Naive thymus-derived CD4-positive, alpha-beta T cell (primary cell): ENCODE measurements around the gene NMRAL1. TPM values are rescaled to one million over a fixed set of nuclear protein-coding genes. Genes with fewer than 3 reads are reported as not detected.

Experiments used
- ATAC-seq: fragments of 150-1000 bp; cut with Tn5 transposase; 2 replicates; pipeline ENCODE4 v1.10.0; 2021; ENCODE audit warnings: mild to moderate bottlenecking, moderate library complexity
- CTCF ChIA-PET: fragments of 350-600 bp; sonication (Branson Sonifier 250); formaldehyde crosslinking; loops from one replicate; lab custom pipeline; 2021; ENCODE audit warnings: antibody characterized with exemption; lab: Charles Lee
- POLR2A ChIA-PET: fragments of 350-600 bp; sonication (Branson Sonifier 250); formaldehyde crosslinking; loops from one replicate; lab custom pipeline; 2021; ENCODE audit warnings: antibody characterized with exemption, inconsistent platforms; lab: Charles Lee
- DNase-seq, 9 donors: peaks; one replicate each; pipeline versions ENCODE4 v3.0.0 to v3.0.0-alpha.2; 2020 to 2022; ENCODE audit warnings: mixed read lengths in 1 of 9
- H3K27ac ChIP-seq: one replicate; pipeline ENCODE4 v1.7.0; 2013; ENCODE audit warnings: mild to moderate bottlenecking, low read depth, low read length, moderate library complexity
- H3K27me3 ChIP-seq, 2 donors: one replicate each; pipeline ENCODE4 v1.7.0; 2013; ENCODE audit warnings: low read length in 2 of 2, mild to moderate bottlenecking in 2 of 2, moderate library complexity in 2 of 2; ENCODE audit not compliant: control insufficient read depth in 2 of 2, insufficient read depth in 2 of 2
- H3K36me3 ChIP-seq, 3 experiments: 1 replicate in 2 of 3; 2 replicates in 1 of 3; pipeline ENCODE4 v1.7.0; 2013; ENCODE audit warnings: low read length in 3 of 3, mild to moderate bottlenecking in 3 of 3, moderate library complexity in 1 of 3; ENCODE audit not compliant: insufficient read depth in 3 of 3, control insufficient read depth in 2 of 3
- H3K4me1 ChIP-seq, 2 donors: one replicate each; pipeline ENCODE4 v1.7.0; 2013; ENCODE audit warnings: low read length in 2 of 2, mild to moderate bottlenecking in 2 of 2, moderate library complexity in 1 of 2; ENCODE audit not compliant: control insufficient read depth in 2 of 2, insufficient read depth in 2 of 2
- H3K4me3 ChIP-seq: 2 replicates; pipeline ENCODE4 v1.7.0; 2013; ENCODE audit warnings: mild to moderate bottlenecking, low read length
- H3K9me3 ChIP-seq, 3 experiments: 1 replicate in 2 of 3; 2 replicates in 1 of 3; pipeline ENCODE4 v1.7.0; 2013; ENCODE audit warnings: low read length in 3 of 3; ENCODE audit not compliant: control insufficient read depth in 2 of 3
- H3K27ac Mint-ChIP-seq, 9 donors: one replicate each; pipeline ENCODE4 v1.8.0; 2020 to 2022; ENCODE audit warnings: mixed read lengths in 9 of 9, mild to moderate bottlenecking in 8 of 9, moderate library complexity in 5 of 9, inconsistent platforms in 2 of 9
- H3K27me3 Mint-ChIP-seq, 5 donors: one replicate each; pipeline ENCODE4 v1.8.0; 2021 to 2022; ENCODE audit warnings: mixed read lengths in 5 of 5, mild to moderate bottlenecking in 1 of 5
- H3K36me3 Mint-ChIP-seq, 5 donors: one replicate each; pipeline ENCODE4 v1.8.0; 2020 to 2022; ENCODE audit warnings: mixed read lengths in 5 of 5, mild to moderate bottlenecking in 3 of 5, inconsistent platforms in 1 of 5
- H3K4me1 Mint-ChIP-seq, 7 donors: one replicate each; pipeline ENCODE4 v1.8.0; 2020 to 2022; ENCODE audit warnings: mixed read lengths in 7 of 7, mild to moderate bottlenecking in 3 of 7, inconsistent platforms in 1 of 7
- H3K4me3 Mint-ChIP-seq, 10 donors: one replicate each; pipeline ENCODE4 v1.8.0; 2020 to 2022; ENCODE audit warnings: mild to moderate bottlenecking in 10 of 10, mixed read lengths in 10 of 10, moderate library complexity in 6 of 10, inconsistent platforms in 2 of 10
- H3K9me3 Mint-ChIP-seq, 11 donors: one replicate each; pipeline ENCODE4 v1.8.0; 2020 to 2022; ENCODE audit warnings: mixed read lengths in 11 of 11, mild to moderate bottlenecking in 4 of 11, inconsistent platforms in 1 of 11, moderate library complexity in 1 of 11
- intact Hi-C, 2 donors: fragments of 100-400 bp; cut with micrococcal nuclease; formaldehyde crosslinking; loops; one replicate each; pipeline ENCODE4 v1.15.1; 2023
- polyA plus RNA-seq, 2 donors: library from polyadenylated mRNA; unstranded; fragments of 300-500 nt; fragmentation: Illumina TruSeq; gene quantifications; one replicate each; pipeline ENCODE4 v1.2.3, GENCODE V29; 2021
- total RNA-seq, 6 experiments: library from RNA in 5 of 6; stranded (reverse) in 5 of 6; gene quantifications; 1 replicate in 5 of 6; 2 replicates in 1 of 6; pipeline ENCODE4 v1.2.3 and lab custom pipeline; 2021 to 2026

Gene NMRAL1
- total and polyA plus RNA-seq, 7 experiments from 2014 or later = 34.2 to 81.8 (median 58.8) TPM

GRCh38 chr16:4494746-4495490 lies 20.5 kb upstream of the NMRAL1 start:
- Mint-ChIP-seq H3K9me3 (no peaks in the 10 kb centered on the region), H3K4me3 (peak overlapping the region in 5 of 10 donors; percentile 16 to 58 (median 52)), H3K27ac (peak overlapping the region in 8 of 9 donors; percentile 72 to 94 (median 86)), H3K27me3 (no peaks in the 10 kb centered on the region), H3K36me3 (peaks cover 3 to 38% (median 14%) of the 10 kb centered on the region in 5 donors), H3K4me1 (peaks cover 32 to 95% (median 84%) of the 10 kb centered on the region in 7 donors)
- ChIA-PET POLR2A (interaction anchor here (8.5 to 8.9 kb wide), 2 partner anchors 9 to 18 kb away, joined by 64 to 169 read pairs; partner anchors contain the start of genes HMOX2 and NMRAL1), CTCF (interaction anchor here (1.0 kb wide), 1 partner anchor 10 kb away, joined by 3 read pairs; no protein-coding TSS in a partner anchor)
- no peaks in the 10 kb centered on the region for H3K27me3 ChIP-seq
- H3K4me3 ChIP-seq = no peak overlapping the region
- H3K9me3 ChIP-seq = no peaks in the 10 kb centered on the region
- intact Hi-C loops = loop anchor here in 1 of 2 donors (1.0 kb wide), 1 partner anchor 10 kb away; no protein-coding TSS in a partner anchor
- H3K4me1 ChIP-seq = peaks cover 35 to 77% of the 10 kb centered on the region in 2 donors
- ATAC-seq = no peak
- no peak for DNase-seq
- H3K36me3 ChIP-seq = peaks cover 0 to 17% (median 12%) of the 10 kb centered on the region in 3 experiments
- peak overlapping the region; percentile 14 for H3K27ac ChIP-seq

GRCh38 chr16:4491898-4492297 lies 17.5 kb upstream of the NMRAL1 start:
- H3K27ac Mint-ChIP-seq = peak overlapping the region in 8 of 9 donors; percentile 88 to 98 (median 95)
- peaks cover 0 to 30% (median 12%) of the 10 kb centered on the region in 5 donors for H3K36me3 Mint-ChIP-seq

GRCh38 chr16:4489030-4489429 lies 14.6 kb upstream of the NMRAL1 start:
- Mint-ChIP-seq H3K36me3 (peaks cover 4 to 34% (median 22%) of the 10 kb centered on the region in 5 donors), H3K4me1 (peaks cover 46 to 78% (median 62%) of the 10 kb centered on the region in 7 donors), H3K27me3 (no peaks in the 10 kb centered on the region), H3K9me3 (no peaks in the 10 kb centered on the region), H3K27ac (peak overlapping the region; percentile 92 to 98 (median 96)), H3K4me3 (peak overlapping the region; percentile 62 to 87 (median 81))
- ATAC-seq (no peak), DNase-seq (no peak)
- Histone ChIP-seq H3K4me3 (peak overlapping the region; percentile 32), H3K27ac (peak overlapping the region; percentile 69), H3K36me3 (peaks cover 0 to 28% (median 7%) of the 10 kb centered on the region in 3 experiments), H3K9me3 (no peaks in the 10 kb centered on the region), H3K4me1 (peaks cover 55 to 74% of the 10 kb centered on the region in 2 donors), H3K27me3 (no peaks in the 10 kb centered on the region)
- ChIA-PET CTCF (interaction anchor here (1.7 to 4.5 kb wide), 3 partner anchors 11 to 17 kb away, joined by 6 to 29 read pairs (median 10); no protein-coding TSS in a partner anchor), POLR2A (interaction anchor here (8.5 to 8.9 kb wide), 2 partner anchors 12 to 15 kb away, joined by 64 to 169 read pairs; partner anchors contain the start of genes HMOX2 and NMRAL1)
- intact Hi-C loops = loop anchor here in 1 of 2 donors (2.0 kb wide), 1 partner anchor 64 kb away; the partner anchor contains the start of gene DNAJA3

More at GRCh38 chr16:4491898-4492297, 17.5 kb upstream of the NMRAL1 start:
- H3K4me3 ChIP-seq = no peak overlapping the region
- POLR2A ChIA-PET = interaction anchor here (0.9 to 8.9 kb wide), 4 partner anchors 12 to 69 kb away, joined by 3 to 169 read pairs (median 35); partner anchors contain the start of genes CDIP1, HMOX2 and NMRAL1
- Mint-ChIP-seq H3K27me3 (no peaks in the 10 kb centered on the region), H3K9me3 (no peaks in the 10 kb centered on the region), H3K4me1 (peaks cover 45 to 87% (median 72%) of the 10 kb centered on the region in 7 donors), H3K4me3 (peak overlapping the region in 2 of 10 donors; percentile 39 to 53)
- intact Hi-C loops = no loop called here
- CTCF ChIA-PET = interaction anchor here (1.0 to 4.5 kb wide), 2 partner anchors 9 to 14 kb away, joined by 3 to 29 read pairs; no protein-coding TSS in a partner anchor
- H3K27ac ChIP-seq = peak overlapping the region; percentile 69
- no peaks in the 10 kb centered on the region for H3K9me3 ChIP-seq
- no peak for ATAC-seq
- H3K27me3 ChIP-seq = no peaks in the 10 kb centered on the region
- DNase-seq = no peak
- H3K4me1 ChIP-seq = peaks cover 59 to 81% of the 10 kb centered on the region in 2 donors
- peaks cover 0 to 13% (median 12%) of the 10 kb centered on the region in 3 experiments for H3K36me3 ChIP-seq

- intact Hi-C loops = loop anchor here (1.0 to 2.0 kb wide), 3 partner anchors 12 to 64 kb away; partner anchors contain the start of genes HMOX2 (in 2 of the 2) and DNAJA3 (in 1 of the 2)
- Mint-ChIP-seq H3K4me3 (peak overlapping the region; percentile 62 to 87 (median 81)), H3K9me3 (no peaks in the 10 kb centered on the region), H3K27ac (peak overlapping the region; percentile 92 to 98 (median 96)), H3K27me3 (no peaks in the 10 kb centered on the region), H3K36me3 (peaks cover 4 to 33% (median 21%) of the 10 kb centered on the region in 5 donors), H3K4me1 (peaks cover 46 to 73% (median 58%) of the 10 kb centered on the region in 7 donors)
- POLR2A ChIA-PET = interaction anchor here (2.6 to 8.9 kb wide), 5 partner anchors 12 to 18 kb away, joined by 27 to 169 read pairs (median 64); partner anchors contain the start of genes HMOX2 and NMRAL1
- peak; percentile 86 for ATAC-seq
- peak in 7 of 9 donors; percentile 57 to 88 (median 82) for DNase-seq
- no peaks in the 10 kb centered on the region for H3K9me3 ChIP-seq
- peaks cover 0 to 29% (median 7%) of the 10 kb centered on the region in 3 experiments for H3K36me3 ChIP-seq
- CTCF ChIA-PET = interaction anchor here (1.0 to 4.5 kb wide), 4 partner anchors 10 to 17 kb away, joined by 7 to 29 read pairs (median 10); no protein-coding TSS in a partner anchor
- no peaks in the 10 kb centered on the region for H3K27me3 ChIP-seq
- H3K27ac ChIP-seq = peak overlapping the region; percentile 69
- H3K4me3 ChIP-seq = peak overlapping the region; percentile 32
- peaks cover 55 to 73% of the 10 kb centered on the region in 2 donors for H3K4me1 ChIP-seq
These were observed 14.1 kb upstream of the NMRAL1 start for GRCh38 chr16:4488499-4488967.

- no peaks in the 10 kb centered on the region for H3K9me3 Mint-ChIP-seq
- ChIA-PET CTCF (interaction anchor here (0.7 to 4.5 kb wide), 4 partner anchors 10 to 18 kb away, joined by 5 to 29 read pairs (median 8); no protein-coding TSS in a partner anchor), POLR2A (interaction anchor here (0.6 to 4.6 kb wide), 7 partner anchors 8 to 41 kb away, joined by 3 to 64 read pairs (median 6); partner anchors contain the start of genes HMOX2 and NMRAL1)
- peaks cover 4 to 30% (median 21%) of the 10 kb centered on the region in 5 donors for H3K36me3 Mint-ChIP-seq
- intact Hi-C loops = loop anchor here (1.0 to 2.0 kb wide), 3 partner anchors 12 to 63 kb away; partner anchors contain the start of genes HMOX2 (in 2 of the 2) and DNAJA3 (in 1 of the 2)
- Histone ChIP-seq H3K36me3 (peaks cover 0 to 31% (median 2%) of the 10 kb centered on the region in 3 experiments), H3K27ac (peak overlapping the region; percentile 69), H3K4me1 (peaks cover 55 to 68% of the 10 kb centered on the region in 2 donors), H3K9me3 (no peaks in the 10 kb centered on the region), H3K4me3 (peak overlapping the region; percentile 32), H3K27me3 (no peaks in the 10 kb centered on the region)
- DNase-seq (peak in 5 of 9 donors; percentile 26 to 59 (median 40)), ATAC-seq (peak; percentile 58)
- H3K4me3 Mint-ChIP-seq = peak overlapping the region; percentile 62 to 87 (median 81)
- no peaks in the 10 kb centered on the region for H3K27me3 Mint-ChIP-seq
- peaks cover 43 to 72% (median 57%) of the 10 kb centered on the region in 7 donors for H3K4me1 Mint-ChIP-seq
- peak overlapping the region; percentile 92 to 98 (median 96) for H3K27ac Mint-ChIP-seq
These were observed 13.6 kb upstream of the NMRAL1 start for GRCh38 chr16:4487955-4488498.
